ENCODE measurements around the gene KCNIP4.

The KCNIP4 gene

DNA sequence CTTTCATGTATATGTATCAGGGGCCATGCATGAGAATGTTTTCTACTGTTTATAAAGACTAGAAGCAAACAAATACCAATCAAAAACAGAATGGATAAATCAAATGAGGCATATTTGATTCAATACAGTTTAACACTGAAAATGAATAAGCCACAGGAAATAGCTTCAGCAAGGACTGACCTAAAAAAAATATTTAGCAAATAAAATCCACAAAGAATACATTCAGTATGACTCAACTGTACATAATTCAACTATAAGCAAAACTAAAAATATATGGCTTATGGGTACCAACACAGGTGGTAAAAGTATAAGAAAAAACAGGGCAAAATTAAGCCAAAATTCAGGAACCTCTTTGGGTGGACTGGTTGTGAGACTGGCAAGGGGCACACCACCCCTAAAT is 112.9 kb downstream of the KCNIP4 start:
- DNase-seq, result no peak

DNA sequence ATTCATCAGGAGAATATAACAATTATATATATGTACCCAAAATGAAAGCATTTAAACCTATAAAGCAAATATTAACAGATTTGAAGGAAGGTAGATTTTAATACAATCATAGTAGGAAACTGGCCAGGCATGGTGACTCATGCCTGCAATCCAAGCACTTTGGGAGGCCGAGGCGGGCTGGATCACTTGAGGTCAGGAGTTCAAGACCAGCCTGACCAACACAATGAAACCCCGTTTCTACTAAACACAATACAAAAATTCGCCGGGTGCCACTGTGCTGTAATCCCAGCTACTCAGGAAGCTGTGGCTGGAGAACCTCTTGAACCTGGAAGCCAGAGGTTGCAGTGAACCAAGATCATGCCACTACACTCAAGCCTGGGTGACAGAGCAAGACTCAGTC is 118.3 kb downstream of the KCNIP4 start:
- no peak for DNase-seq

DNA sequence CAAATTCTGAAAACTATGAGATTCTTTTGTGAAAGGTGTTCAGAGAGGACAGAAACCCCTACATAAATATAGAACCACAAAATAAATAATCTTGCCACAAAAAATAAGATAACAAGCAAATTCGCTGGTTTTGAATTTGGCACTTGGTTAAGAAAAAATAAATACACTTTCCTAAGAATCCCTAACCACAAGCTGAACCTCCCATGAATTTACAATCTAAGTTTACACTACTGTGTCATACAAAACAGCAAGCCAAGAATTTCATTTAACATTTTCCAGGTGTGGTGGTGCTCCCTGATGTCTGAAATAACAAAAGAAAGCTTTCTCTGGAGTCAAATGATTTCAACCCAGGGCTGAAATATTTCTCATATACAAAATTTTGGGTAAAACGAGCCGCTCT is 121.0 kb downstream of the KCNIP4 start:
- no peak for DNase-seq

DNA sequence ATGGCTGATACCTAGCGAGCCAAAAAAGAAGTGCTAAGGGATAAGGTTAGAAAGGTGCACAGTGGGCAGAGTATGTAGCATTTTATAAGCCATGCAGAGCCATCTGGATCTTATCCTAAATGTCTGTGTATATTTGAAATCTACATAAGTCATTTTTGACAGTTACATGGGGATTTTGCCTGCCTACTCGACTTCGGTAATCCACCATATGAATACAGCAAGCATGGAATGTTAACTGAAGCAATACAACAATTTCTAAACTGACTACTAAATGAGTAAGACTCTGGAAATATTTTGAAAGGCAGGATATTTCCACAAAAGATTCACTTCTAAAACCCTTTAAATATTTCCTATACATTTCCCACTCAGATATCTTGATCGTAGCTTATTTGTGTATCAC is 122.5 kb downstream of the KCNIP4 start:
- DNase-seq, result no peak

DNA sequence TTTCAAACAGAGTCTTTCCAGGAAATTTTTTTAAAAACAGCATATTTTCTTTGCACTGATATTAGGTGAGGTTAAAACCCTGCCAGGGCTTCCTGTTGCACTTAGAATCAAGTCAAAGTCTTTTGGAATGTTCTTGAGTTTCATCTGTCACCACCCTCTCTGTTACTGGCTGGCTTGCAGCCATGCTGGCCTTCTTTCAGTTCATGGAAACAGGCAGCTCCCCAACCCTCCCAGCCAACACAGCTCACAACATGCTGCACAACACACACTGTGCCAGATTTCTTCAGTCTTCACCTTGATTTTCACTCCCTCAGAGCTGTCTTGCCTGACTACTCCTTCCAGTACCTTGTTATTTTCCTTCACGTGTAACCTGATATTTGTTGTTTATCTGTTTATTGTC is 129.5 kb downstream of the KCNIP4 start:
- no peak for DNase-seq

DNA sequence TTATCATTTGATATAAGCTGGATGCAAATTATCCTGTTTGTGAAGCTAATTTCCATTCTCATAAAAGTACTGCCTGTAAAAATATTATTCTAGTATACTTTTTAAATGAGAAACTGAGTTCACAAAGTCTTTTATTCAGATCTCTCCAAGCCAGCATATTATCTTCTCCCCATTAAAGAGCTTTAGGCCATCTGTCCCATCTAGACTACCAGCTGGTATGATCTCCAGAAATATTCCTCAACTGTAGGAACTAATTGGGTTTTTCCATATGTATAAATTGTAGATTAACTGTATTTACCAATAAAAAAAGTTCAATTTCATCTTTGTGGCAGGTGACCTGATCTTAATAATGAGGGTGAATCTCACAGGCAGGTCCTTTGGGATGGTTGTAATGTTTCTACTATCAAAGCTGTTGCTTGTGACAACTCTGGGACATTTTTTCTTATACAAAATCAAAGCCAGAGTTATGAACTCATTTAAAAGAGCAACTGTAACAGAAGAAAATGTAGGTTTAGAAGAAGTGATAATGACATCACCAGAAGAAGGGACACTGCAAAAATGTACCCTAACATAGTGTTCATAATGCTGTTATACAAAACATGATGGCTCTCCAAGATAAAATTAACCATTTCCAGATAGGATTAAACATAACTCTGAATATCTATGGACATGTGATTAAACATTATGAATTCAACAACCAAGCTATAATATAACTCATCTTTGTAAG is 132.8 kb downstream of the KCNIP4 start:
- no peak for DNase-seq

DNA sequence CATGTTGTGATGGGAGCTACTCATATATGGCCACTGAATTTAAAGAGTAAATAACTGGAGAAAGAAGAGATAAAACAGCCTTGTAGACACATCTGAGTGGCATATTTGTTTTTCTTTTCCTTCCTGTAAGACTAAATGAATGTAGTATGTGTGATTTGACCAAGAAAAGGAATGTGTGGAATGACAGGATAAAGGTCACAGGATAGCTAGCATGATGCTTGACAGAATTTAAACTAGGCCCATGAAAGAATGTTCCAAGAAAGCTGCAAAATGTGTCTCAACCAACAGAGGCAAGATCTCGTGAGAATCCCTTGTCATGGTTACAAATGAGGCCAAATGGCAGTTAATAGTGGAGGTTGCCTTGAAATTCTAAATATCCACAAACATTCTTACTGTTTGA is 137.0 kb downstream of the KCNIP4 start:
- no peak for DNase-seq

DNA sequence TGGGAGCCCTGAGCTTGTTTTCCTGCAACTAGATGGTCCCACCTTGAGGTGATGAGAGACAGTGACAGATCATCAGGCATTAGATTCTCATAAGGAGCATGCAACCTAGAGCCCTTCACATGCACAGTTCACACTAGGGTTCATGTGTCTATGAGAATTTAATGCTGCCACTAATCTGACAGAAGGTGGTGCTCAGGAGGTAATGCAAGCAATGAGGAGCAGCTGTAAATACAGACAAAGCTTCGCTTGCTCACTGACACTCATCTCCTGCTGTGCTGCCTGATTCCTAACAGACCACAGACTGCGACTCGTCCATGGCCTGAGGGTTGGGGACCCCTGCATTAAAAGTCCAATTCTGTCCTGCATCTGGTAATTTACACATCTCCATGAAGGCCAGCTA is 141.6 kb downstream of the KCNIP4 start:
- DNase-seq, result no peak

DNA sequence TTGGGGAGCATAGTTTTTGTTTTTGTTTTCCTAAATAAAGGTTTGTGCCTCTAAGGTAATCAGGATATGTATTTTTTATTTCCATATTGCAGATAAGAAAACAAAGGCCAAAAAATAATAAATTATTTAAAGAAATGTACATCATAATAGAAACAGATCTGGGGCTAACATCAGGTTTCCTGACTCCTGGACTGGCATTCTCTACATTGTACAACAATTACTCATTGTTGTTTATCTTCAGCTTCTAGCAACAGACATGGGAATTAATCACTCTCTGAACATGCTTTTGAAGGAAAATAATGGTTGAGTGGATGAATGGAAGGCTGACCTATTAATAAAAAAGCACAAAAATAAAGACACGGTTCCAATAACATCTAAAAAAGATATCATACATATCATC is 146.2 kb downstream of the KCNIP4 start:
- no peak for DNase-seq

DNA sequence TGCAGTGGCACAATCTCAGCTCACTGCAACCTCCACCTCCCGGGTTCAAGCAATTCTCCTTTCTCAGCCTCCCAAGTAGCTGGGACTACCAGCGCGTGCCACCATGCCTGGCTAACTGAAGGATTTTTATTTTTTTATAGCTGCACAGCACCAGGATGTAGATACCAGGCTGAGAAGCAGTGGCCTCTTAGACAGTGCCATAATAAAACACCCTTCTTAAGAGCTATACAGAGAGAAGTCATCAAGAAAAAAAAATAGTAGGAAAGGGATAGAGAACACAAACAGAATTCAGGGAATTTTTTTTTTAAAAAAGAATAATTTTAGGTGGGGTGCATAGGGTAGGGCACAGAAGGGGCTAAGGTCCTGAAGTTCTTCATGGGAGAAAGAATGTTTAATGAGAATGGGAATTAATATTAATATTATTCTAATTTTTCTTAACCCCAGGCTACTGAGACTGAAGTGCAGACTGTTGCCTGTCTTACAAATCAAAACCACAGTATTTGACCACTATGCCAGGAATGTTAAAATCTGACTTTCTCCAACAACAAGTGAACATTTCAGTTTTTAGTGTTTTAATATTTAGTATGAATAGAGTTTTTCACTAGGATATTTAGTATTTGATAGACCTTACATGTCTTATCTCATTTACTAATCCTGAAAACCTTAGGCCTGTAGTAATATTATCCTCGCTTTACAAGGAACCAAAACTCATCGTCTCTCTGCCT is 146.7 kb downstream of the KCNIP4 start:
- no peak for DNase-seq

DNA sequence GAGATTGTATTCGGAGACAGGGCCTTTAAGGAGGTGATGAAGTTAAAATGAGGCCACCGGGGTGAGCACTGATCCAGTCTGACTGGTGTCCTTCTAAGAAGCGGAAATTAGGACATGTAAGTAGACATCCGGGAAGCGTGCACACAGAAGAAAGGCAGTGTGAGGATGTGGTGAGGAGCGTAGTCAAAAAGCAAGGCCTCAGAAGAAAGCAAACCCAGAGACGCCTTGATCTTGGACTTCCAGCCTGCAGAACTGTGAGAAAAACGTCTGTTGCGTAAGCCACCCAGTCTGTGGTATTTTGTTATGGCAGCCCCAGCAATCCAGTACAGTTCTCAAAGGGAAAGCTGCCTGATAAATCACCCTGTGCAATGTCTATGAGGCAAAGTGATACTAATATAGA is 153.5 kb downstream of the KCNIP4 start:
- DNase-seq, result no peak

DNA sequence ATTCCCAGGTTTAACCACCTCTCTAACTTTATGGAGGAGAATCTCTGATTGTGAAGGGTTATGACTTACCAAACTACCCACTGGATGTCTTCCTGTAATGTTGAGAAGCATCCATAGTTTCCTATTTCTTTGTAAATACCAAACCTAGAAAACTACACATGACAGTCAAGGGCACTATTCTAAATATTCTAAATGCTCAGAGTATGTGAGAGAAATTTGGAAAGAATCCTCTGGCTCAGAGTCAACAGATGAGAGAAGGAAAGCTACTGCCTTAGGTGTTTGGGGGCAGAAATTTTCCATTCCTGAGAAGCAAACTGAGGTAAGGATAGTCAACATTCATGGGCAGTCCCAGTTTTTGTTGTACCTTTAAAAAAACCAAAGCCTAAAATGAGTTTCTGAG is 155.8 kb downstream of the KCNIP4 start:
- DNase-seq, result no peak

DNA sequence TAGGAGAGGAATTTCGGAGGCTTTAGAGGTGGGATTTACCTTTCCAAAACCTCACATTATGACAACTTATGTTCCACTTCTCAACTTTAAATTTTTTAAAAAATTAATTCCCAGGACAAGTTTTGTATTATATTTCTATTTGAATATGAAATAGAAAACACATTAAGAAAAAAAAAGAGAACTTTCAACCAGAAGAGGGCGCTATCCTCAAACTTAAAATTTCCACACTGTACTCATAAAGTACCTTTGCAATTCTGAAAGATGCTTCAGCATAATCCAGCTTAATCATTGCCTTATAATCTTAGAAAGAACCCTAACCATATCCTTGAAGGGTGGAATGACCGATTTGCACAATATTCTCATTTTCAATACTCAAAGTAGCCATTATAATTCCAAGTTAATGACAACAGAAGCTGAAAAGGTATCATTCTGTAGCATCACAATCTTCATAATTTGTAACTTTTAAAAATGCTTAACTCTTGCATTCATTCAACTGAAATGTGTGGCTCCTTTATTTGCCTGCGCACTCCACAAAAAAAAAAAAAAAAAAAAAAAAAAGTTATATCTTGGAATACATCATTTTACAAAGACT is 158.0 kb downstream of the KCNIP4 start:
- peak; percentile 5 to 33 for DNase-seq

DNA sequence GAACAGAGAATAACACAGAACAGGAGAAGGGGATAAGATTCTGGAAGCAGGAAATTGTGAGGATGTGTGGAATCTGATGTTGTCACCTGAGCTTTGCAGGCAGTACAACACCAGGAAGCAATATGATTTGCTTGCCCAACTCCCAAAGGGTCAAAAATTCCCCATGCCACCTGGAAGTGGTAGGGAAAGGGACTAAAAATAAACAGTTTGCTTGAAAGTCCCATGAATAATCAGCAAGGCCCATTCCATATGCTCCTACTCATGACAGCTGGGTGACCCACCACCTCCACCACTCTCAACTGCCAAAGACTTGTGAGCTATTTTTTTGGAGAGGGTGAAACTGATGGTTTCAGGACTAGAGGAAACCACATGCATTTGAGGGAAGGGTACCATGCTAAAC is 168.4 kb downstream of the KCNIP4 start:
- DNase-seq, result no peak

DNA sequence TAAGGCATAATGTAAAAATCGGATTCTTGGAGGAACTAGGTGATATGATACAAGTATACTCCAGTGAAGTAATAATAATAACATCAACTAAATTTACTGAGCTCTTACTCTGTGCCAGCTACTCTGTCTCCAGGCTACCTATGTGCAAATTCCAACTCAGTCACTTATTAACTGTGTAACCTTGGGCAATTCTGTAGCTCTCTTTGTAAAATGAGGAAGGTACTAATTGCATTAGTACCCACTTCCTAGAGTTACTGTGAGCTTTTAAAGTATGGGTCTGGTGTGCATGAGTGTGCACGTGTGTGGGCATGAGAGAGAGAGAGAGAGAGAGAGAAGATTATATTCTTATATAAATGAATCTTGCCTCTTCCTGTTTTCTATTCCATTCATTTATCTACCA is 169.9 kb downstream of the KCNIP4 start:
- peak in 1 of 2 donors; percentile 2 for DNase-seq

DNA sequence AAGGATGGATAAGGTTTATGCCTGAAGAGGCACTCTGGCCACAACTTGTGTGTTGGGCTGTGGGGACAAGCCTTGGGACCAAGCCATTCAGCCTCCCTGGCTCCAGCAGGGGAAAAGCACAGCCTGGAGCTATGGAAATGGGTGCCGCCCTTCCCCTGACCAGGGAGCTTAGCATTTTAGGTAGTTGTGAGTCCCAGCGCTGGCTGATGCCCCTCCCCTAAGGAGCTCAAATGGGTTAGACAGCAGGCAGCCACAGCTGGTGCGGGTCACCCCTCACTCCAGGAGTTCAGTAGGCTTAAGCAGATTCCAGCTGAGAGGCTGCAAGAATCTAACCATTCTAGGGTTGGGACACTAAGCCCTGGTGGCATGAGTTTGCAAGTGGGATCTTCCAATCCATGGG is 172.9 kb downstream of the KCNIP4 start:
- DNase-seq, result no peak

DNA sequence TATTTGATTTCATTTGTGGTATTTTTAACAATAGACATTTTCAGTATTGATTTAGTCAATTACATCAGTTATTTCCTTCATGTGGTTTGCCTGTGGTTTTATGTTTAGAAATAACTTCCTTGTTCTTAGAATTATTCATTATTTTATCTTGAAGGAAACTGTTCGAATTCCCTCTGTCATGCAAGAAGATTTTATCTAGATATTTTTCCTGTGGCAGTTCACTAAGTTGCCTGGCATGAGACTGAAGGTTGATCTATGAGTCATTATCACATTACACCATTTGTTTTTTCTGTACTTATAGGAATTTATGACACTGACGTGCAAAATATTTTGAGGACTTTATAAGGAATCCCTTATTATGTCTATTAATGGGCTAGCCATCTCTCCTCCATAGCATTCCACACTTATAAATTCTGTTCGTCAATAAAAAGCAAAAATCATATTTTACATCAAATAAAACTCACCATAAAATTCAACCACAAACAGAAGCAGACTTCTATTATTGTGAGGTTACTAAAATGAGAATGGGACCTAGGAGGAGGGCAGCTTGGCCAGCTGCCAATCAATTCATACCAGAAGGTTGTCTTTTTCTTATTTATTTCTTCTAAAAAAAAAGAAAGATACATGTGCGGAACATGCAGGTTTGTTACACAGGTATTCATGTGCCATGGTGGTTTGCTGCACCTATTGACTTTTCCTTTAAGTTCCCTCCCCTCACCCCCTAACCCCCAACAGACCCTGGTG is 179.0 kb downstream of the KCNIP4 start:
- peak in 1 of 2 donors; percentile 27 for DNase-seq

DNA sequence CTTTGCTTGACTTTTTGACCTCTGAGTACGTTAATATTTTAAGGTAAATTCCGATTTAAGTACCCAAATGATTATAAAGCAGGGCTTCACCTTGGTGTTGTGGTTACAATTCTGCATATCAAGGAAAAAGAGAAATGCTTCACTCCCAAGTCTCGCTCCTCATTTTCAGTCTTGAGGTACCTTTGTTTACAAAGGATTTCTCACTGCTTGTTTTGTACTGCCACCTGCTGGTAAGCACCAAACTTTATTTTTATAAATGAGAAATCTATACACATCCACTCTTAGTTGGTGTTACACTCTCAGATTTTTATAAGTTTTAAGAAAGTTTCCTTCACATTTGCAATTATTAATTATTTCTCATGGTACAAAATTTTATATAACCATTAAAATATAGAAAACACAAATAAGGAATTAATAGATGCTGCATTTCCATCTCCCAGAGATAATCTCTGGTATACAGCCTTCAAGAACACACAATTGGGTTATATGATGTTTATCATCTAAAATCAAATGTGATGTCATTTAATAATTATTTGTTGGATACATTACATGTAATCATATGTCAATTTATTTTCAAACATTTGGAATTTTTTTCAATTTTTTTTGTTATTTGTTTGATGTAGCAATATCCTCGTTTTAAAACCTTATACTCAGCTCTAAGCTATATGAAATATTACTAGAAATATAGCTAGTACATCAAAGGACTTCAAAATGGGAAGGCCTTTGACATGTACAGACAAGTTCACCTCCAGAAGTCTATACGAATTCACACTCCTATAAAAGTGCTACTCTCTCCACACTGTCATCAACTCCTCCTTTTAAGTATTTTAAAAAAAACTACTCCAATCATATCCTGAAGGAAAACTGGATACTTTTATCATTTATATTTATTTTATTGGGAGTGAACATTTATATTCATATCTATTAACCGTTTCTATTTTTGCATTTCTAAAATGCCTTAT is 179.9 kb downstream of the KCNIP4 start:
- DNase-seq, result peak; percentile 9 to 11

DNA sequence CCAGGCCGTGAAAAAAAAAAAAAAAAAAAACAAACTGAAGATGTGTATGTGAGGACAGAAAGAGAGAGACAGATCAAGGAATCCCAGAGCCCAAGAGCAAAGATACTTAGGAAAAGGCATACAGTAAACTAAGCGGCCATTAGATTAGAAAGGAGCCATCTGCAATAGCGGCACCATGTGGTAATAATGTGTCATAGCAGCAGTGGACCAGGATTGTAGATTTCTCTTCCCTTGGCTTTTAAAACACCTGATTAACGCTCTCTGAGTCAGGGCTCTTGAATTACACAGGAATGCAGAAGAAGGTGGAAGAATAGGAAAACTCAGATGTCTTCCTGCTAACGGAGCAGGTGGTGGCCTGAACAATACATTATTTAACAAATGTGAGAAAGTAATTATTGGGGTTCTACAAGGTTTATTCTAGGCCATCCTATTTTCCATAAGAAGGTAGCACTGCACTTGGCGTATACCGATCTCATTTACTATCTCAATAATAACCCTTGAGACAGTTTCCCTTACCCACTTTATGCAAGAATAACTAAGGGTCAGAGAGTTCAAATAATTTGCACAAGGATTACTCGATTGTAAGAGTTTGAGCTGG is 182.7 kb downstream of the KCNIP4 start:
- DNase-seq, result peak; percentile 31 to 55

DNA sequence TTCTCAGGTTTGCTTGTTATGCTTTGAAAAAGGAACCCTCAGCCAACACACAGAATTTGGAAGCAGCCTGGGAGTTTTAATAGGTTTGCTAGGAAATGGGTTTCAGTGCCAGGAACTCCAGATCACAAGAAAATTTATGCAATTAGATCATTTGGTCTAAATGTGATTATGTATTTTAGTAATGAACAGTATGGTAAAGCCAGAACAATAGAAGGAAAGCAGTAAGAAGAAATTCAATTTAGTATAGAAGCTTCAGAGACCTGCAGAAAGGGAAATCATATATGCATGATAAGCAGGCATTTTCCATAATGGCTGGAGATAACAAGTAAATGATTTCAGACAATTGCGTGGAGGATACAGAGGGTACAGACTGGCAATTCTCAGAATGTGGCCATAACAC is 184.7 kb downstream of the KCNIP4 start:
- no peak for DNase-seq

DNA sequence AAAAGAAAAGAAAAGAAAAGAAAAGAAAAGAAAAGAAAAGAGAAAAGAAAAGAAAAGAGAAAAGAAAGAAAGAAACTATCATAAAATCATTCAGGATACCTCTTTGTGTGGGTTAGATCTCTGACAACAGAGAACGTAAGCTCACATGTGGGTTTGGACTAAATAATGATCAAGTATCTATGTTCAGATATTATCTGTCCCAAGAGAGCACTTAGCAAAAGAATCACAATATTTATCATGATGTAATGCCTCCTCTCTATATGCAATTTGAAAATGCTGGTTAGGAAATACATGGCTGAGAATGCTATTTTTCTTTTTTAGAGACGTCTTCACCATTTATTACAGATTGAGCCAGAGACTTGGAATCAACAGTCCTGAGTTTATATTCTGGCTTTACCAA is 191.3 kb downstream of the KCNIP4 start:
- DNase-seq, result no peak
